GM19372 (cell line): ENCODE measurements around the gene SUGT1.

Experiments
- ATAC-seq: cut with Tn5 transposase; IDR thresholded peaks from one replicate; pipeline ENCODE4 v1.9.1; 2021; ENCODE audit warnings: mild to moderate bottlenecking, low read depth, moderate library complexity; ENCODE audit not compliant: unreplicated experiment

The SUGT1 gene

GRCh38 chr13:52734075-52734623 lies 81.5 kb downstream of the SUGT1 start:
- no peak for ATAC-seq

- no peak for ATAC-seq
Measured at GRCh38 chr13:52736891-52737290, 84.3 kb downstream of the SUGT1 start.

- no peak for ATAC-seq
Measured at GRCh38 chr13:52737451-52737850, 84.8 kb downstream of the SUGT1 start.

DNA sequence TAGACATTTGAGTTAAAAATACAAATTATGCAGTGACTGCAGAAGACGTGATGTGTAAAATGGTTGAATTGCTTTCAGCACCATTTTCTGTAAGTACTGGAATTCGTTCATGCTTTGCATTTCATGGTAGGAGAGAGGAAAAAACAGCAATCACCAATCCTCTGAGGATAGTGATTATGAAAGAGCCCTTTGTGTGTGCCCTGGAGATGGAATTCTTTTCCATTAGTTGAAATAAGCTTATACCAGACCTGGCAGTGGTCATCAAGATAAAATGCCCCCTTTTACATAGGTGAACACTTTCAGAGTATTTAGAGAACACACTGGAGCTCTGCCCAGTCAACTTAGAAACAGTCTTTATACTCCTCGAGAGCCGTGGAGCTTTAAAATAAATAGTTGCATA lies 85.3 kb downstream of the SUGT1 start:
- no peak for ATAC-seq

DNA sequence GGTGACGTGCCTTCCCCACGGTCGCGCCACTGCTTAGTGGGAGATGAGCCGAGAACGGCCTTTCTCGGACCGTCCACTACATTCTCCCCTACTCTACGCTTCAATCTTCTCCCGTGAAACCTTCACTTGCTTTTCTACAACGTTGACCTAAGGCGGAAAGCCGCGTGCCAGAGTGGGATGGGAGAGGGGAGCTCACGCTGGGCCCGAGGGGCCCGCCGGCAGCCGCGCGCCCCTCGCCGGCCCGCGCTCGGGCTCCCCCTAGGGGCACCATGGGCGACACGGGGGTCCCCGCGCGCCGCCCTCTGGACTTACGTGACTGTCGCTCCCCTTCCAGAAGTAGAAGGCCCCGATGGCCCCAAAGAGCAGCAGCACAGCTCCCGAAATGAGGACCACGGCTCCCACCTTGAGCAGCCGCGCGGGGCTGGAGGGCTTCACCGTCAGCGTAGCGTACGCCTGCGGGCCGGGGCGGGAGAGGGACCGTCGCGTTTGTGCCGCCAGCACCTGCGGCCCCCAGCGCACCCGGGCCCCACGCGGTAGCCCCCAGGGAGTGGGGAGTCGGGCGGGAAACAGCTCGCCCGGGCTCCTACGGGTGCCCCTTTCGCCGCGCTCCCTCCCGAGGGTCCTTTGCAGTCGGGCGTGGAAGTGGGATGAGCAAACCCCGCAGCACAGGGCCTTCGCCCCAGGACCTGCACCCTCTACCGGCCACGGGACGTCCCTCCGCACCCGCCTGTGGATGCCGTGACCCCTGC lies 86.3 kb downstream of the SUGT1 start:
- no peak for ATAC-seq

- no peak for ATAC-seq
Measured at GRCh38 chr13:52739468-52740071, 86.9 kb downstream of the SUGT1 start, which contains the start of gene CNMD. CNMD (minus strand) TSS chr13:52739820; CDS start chr13:52739701, 119 bp downstream.

- no peak for ATAC-seq
Measured at GRCh38 chr13:52743569-52743968, 90.9 kb downstream of the SUGT1 start.

DNA sequence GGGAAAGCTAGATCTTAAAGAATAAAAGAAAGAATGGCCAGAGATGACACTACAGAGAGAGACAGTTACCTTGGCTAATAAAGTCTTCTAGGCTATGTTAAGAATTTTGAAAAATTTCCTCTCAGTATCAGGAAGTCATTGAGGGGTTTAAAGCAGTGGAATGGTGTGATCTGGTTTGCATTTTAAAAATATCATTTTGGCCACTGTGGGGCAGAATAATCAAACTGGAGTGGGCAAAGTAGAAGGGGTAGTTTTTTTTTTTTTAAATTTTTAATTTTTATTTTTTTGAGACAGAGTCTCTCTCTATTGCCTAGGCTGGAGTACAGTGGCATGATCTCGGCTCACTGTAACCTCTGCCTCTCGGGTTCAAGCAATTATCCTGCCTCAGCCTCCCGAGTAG lies 91.4 kb downstream of the SUGT1 start:
- no peak for ATAC-seq

GRCh38 chr13:52744842-52745375 lies 92.3 kb downstream of the SUGT1 start:
- no peak for ATAC-seq

DNA sequence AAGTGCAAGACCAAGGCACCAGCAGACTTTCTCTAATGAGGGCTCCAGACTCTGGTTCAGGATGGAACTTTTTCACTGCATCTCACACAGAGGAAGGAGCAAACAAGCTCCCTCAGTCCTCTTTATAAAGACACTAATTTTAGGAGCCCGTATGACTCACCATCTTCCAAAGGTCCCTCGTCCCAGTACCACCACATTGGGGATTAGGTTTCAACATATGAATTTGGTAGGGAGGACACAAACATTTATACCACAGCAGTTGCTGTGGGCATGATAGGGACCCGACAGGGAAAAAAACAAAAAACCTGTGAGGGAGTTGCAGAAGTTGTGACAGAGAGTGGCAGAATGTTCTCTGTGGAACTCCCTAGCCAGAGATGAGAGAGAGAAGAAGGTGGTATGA lies 93.5 kb downstream of the SUGT1 start:
- no peak for ATAC-seq

- no peak for ATAC-seq
Measured at GRCh38 chr13:52749419-52749818, 96.8 kb downstream of the SUGT1 start.
